Measurements from ENCODE around the gene USP24.
"Not testable (repeated sequence)": the region's sequence is repeated elsewhere in the genome, so short reads cannot be mapped to it uniquely, and the experiment has no call there.

USP24 gene

GRCh38 chr1:55196433-55197035 is 18.6 kb downstream of the USP24 start:
- DNase-seq (ENCODE audit: low read depth, low spot score): no peak

DNA sequence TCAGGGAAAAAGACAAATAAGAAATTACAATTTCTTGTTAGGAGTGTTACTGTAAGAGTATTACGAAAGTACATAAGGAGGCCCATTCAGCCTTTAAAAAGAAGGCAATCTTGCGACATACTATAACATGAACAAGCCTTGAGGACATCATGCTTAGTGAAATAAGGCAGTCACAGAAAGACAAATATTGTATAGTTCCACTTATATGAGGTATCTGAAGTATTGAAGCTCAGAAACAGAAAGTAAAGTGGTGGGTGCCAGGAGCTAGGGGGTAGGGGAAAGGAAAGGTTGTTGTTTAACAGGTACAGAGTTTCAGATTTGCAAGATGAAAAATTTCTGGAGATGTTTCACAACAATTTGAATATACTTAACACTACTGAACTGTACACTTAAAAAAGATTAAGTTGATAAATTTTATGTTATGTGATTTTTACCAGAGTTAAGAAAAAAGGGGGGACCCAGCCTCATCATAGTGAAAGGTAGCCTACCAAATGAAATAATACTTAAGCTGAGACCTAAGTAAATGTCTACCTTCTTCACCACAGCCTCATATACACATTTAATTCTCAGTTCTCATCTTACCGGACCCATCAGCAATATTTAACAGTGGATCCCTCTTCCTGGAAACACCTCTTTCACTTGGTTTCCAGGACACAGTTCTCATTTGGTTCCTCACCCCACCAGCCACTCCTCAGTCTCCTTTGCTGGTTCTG is 19.5 kb downstream of the USP24 start:
- DNase-seq (ENCODE audit: low read depth, low spot score): no peak

DNA sequence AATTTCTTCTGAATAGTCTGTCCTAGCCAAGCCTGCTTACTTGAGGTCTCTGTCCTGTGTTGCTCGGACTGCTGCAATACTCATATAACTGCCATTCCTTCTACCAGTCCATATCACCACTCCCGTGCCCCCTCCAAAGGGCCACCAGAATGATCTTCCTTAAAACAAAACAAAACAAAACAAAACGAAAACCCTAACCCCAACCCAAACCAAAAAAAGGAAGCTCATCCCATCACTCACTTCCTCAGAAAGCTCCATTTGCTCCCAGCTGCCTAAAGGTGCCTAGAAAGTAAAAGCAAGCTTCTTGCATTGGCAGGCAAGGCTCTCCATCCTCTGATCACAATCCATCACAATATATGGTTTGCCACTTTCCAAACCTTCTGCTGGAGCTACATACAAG is 20.3 kb downstream of the USP24 start:
- no peak for DNase-seq (ENCODE audit: low read depth, low spot score)

GRCh38 chr1:55192093-55192492 is 23.1 kb downstream of the USP24 start:
- DNase-seq (ENCODE audit: low read depth, low spot score): no peak

GRCh38 chr1:55191219-55191952 is 23.8 kb downstream of the USP24 start:
- not testable (repeated sequence) for DNase-seq (ENCODE audit: low read depth, low spot score)

DNA sequence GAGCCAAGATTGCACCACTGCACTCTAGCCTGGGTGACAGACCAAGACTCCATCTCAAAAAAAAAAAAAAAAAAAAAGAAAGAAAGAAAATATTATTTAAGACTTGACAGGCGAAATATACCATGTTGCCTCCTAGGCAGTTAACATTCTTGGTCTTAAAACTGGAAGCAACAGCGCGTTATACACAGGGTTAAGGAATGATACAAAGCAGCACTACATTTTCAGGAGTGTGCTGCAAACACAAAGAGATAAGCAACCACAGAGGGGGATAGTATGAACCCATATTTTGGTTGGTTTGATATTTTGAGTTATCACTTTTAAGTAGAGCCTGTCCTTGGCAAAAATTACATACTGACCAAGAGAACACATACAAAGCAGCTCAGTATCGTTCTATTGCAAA is 25.1 kb downstream of the USP24 start:
- no peak for DNase-seq (ENCODE audit: low read depth, low spot score)

- no peak for DNase-seq (ENCODE audit: low read depth, low spot score)
Measured at GRCh38 chr1:55188909-55189308, 26.3 kb downstream of the USP24 start.

GRCh38 chr1:55185832-55186231 is 29.3 kb downstream of the USP24 start:
- no peak for DNase-seq (ENCODE audit: low read depth, low spot score)

GRCh38 chr1:55184859-55185258 is 30.3 kb downstream of the USP24 start:
- DNase-seq (ENCODE audit: low read depth, low spot score): no peak

- no peak for DNase-seq (ENCODE audit: low read depth, low spot score)
Measured at GRCh38 chr1:55181666-55182065, 33.5 kb downstream of the USP24 start.

GRCh38 chr1:55180075-55180670 is 35.0 kb downstream of the USP24 start:
- no peak for DNase-seq (ENCODE audit: low read depth, low spot score)

DNA sequence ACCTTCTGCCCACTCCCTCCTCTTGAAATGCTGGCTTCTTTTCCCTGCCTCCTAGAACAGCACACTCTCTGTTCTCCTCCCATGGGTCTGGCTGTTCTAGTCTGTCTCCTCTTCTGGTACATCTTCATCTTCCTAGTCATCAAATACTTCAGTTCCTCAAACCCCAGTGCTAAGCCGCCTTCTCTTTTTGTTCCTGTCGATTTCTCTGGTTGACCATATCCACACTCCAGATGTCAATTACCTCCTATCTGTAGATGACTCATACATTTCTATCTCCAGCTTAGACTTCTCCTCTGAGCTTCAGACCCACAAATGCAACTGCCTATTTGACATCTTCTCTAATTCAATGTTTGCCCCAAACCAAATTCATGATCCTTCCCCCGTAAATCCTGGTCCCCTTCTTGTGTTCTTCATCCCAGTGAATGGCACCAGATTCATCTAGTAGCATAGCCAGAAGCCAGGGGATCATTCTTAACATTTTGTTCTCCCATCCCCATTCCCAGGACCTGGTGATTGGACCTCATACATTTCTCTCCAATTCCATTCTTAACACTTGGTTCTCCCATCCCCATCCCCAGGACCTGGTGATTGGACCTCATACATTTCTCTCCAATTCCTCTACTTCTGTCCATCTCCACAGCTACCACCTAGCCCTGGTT is 35.9 kb downstream of the USP24 start:
- DNase-seq (ENCODE audit: low read depth, low spot score): no peak

GRCh38 chr1:55172687-55173086 is 42.5 kb downstream of the USP24 start:
- DNase-seq (ENCODE audit: low read depth, low spot score): no peak

- DNase-seq (ENCODE audit: low read depth, low spot score): no peak
Measured at GRCh38 chr1:55172272-55172671, 42.9 kb downstream of the USP24 start.

GRCh38 chr1:55171694-55172093 is 43.5 kb downstream of the USP24 start:
- DNase-seq (ENCODE audit: low read depth, low spot score): no peak

DNA sequence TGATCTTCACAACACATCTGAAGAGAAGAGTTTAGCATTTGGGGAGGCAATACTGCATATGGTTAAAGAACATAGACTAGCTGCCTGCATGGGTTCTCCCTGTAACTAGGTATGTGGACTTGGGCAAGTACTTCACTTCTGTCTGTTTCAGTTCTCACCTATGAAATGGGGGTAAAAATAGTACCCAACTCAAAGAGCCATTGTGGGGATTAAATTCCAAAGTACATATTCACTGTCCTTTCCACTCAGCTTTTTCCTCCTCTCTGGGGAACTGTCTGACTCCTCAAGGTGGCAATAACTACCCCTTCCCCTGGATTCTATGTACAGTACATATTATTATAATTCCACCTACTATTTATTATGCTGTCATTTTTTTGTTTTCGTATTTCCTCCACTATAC is 44.7 kb downstream of the USP24 start:
- DNase-seq (ENCODE audit: low read depth, low spot score): no peak

GRCh38 chr1:55169126-55169525 is 46.0 kb downstream of the USP24 start:
- DNase-seq (ENCODE audit: low read depth, low spot score): no peak

GRCh38 chr1:55168353-55168752 is 46.8 kb downstream of the USP24 start:
- DNase-seq (ENCODE audit: low read depth, low spot score): no peak

- no peak for DNase-seq (ENCODE audit: low read depth, low spot score)
Measured at GRCh38 chr1:55167224-55167871, 47.8 kb downstream of the USP24 start.

DNA sequence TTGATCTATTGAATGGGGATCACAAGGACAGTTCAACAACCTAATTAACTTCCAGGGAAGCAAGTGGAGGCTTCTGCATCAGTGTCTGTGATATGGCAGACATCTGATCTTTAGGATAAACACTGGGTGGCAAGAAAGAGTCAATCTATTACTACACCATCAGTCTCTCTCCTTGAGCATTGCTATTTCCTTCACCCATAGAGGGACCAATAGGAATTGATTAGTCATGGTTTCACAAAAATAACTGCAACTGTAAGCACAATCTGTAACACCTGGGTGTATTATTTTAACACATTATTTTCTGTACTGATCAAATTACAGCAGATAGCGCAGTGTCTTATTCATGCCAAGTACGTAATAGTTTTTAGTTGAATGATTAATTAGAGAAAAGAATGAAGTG is 50.3 kb downstream of the USP24 start:
- DNase-seq (ENCODE audit: low read depth, low spot score): no peak

DNA sequence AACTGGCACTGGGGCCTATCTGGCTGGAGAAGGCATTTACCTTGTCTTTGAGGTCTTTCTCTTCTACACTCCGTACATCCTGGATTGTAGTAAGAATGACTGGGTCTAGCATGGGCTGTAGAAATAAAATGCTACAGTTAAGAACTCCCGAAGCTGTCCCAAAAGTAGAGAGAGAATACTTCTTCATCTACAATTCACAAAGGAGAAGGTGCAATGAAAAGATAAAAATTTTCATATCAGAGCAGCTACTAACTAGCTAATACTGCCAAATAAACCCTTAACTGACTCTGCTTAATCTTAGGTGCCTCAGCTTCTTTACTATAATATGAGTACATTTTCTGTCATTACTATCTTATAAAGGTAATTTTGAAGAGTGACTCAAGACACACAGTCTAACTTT is 55.6 kb downstream of the USP24 start:
- no peak for DNase-seq (ENCODE audit: low read depth, low spot score)

GRCh38 chr1:55156608-55157007 is 58.6 kb downstream of the USP24 start:
- DNase-seq (ENCODE audit: low read depth, low spot score): no peak

Data from brain pericyte (primary cell).